ENCODE data around the gene EFL1.
"Not testable (repeated sequence)": the region's sequence is repeated elsewhere in the genome, so short reads cannot be mapped to it uniquely, and the experiment has no call there.

The EFL1 gene

DNA sequence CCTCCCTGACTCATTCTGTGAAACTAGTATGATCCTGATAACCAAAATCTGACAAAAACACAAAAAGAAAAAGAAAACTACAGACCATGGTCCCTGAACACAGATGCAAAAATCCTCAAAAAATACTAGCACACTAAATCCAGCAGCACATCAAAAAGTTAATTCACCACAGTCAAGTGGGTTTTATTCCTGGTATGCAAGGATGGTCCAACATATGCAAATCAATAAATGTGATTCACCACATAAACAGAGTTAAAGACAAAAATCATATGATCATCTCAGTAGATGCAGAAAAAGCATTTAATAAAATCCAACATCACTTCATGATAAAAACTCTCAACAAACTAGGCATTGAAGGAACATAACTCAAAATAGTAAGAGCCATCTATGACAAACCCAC, 12.9 kb upstream of the EFL1 start:
- DNase-seq (ENCODE audit: low spot score): no peak

DNA sequence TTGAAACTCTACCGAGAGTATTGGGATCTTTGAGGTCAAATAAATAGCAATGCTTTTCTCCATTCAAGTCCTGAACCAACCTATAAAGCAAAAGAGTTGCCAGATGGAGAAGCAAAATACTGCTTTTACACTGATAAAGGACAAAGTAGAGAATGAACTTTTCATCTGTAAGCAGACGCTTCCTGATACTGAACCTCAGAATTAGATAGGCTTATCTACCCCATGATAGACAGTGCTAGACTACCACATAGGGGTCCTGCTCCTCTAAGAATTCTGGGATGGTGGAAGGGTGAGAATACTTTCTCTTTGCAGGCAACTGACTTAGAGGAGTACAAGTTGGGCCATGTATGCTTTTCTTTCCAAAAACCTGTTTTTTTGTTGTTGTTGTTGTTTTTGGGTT, 9.6 kb upstream of the EFL1 start:
- DNase-seq (ENCODE audit: low spot score): no peak

DNA sequence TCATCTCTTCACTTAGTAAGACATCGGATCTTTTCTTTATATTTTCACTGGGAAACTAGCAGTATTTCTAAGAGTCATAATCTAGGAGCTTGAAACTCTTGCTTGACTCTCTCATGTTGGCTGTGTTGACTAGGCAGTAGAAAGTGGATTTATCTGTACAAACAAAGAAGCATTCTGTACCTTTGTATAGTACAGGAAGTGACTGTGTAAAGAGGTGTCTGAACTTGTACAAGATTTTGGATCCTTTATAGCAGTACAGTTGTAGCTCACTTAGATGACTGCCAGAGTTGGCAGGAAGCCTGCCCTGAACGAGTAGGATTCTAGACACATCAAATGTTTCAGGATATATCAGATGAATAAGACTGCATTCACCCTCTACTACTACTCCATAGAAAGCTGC, 5.9 kb upstream of the EFL1 start:
- DNase-seq (ENCODE audit: low spot score): not testable (repeated sequence)

DNA sequence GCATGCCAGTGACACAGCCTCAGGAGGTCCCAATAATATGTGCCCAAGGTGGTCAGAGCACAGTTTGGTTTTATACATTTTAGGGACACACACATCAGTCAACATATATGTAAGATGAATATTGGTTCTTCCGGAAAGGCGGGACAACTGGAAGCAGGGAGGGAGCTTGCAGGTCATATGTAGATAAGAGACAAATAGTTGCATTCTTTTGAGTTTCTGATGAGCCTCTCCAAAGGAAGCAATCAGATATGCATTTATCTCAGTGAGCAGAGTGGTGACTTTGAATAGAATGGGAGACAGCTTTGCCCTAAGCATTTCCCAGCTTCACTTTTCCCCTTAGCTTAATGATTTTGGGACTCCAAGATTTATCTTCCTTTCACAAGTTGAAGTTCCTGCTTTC, 4.6 kb upstream of the EFL1 start:
- not testable (repeated sequence) for DNase-seq (ENCODE audit: low spot score)

DNA sequence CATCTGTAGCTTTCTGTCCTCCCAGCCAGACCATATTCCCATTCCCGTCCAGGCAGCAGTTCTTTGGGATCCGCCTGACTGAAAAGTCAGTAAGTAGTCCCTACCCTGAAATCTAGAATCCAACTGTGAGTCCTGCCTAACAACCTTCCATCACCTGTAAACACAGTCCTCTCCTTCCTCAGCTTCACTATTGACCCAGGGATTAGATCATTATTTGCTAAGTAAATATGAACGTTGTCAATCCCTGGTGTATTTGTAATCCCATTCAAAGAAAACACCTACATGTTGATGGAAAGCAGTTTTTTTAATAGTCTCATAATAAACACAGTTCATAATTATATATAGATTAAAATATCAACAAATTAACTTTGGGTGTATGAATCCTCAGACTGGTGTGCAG, 816 bp upstream of the EFL1 start:
- peak; percentile 77 for DNase-seq (ENCODE audit: low spot score)

DNA sequence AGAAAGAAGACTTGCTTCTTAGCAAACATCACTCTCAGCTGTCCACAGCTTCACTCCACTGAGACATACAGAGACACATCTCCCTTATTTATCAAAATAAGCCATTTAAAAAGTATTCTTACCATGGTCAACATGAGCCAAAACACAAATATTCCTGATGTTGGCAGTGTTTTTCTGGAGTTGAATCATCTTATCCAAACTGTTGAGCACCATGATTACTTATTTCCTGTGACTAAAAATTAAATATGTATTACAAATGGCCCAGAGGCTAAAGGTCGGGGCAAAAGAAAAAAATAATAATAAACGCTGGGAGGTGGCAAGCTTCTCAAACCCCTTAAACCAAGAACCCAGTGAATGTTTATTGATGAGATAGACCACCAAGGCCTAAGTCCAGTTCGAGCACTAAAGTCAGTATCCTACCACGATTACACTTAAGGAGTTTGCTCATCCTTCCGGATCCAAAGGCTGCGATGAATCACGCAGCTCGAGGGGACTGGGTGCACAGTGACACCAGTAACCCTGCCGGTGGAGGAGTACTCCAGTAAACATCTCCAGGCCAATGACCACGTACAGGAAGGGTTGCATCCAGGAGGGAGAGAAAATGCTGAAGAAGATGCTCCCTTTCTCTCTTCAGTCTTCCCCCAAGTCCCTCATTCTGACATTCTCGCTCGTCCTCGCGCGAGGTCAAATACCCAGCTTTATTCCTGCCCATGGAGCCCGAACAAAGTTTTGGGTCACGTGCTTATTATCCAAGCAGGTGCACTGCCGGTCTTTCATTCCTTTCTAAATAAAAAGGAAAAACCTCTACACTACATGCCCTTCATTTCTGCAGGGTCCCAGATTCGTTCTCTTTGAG, 740 bp downstream of the EFL1 start:
- peak; percentile 25 for DNase-seq (ENCODE audit: low spot score)

DNA sequence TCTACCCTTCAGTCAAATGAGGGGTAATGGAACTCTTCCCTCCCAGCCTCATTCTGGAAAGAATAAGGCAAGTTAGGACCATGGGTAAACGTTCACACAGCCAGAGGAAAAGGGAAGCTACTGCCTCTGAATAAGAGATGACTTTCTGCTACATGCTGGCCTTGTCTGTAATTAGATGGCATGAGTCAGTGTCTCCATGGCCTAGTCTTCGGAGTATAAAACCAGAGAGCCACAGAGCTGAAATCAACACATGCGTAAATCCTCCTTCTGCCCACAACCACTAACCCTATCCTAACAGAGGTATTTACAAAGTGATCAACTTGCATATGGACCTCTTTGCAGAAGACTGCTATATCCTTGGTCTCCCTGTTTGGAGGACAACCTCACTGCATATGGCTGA, 14.3 kb downstream of the EFL1 start:
- DNase-seq (ENCODE audit: low spot score): not testable (repeated sequence)

DNA sequence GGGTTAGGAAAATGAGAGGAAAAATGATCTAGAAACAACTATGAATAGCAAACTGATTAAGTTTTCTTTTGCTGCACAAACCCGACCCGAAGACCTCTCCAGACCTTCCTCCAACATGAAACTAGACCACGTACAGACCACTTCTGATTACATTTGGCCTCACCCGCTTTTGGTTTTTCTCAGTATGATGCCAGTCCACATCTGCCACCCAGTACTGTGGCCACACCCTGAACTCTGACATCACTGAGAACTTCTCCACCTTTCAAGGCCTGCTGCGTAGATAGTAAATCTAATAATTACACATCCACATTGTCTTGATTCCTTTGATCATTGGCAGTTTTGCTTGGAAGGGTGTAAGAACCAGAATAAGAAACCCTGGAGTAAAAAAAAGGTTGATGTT, 16.6 kb downstream of the EFL1 start:
- DNase-seq (ENCODE audit: low spot score): not testable (repeated sequence)

DNA sequence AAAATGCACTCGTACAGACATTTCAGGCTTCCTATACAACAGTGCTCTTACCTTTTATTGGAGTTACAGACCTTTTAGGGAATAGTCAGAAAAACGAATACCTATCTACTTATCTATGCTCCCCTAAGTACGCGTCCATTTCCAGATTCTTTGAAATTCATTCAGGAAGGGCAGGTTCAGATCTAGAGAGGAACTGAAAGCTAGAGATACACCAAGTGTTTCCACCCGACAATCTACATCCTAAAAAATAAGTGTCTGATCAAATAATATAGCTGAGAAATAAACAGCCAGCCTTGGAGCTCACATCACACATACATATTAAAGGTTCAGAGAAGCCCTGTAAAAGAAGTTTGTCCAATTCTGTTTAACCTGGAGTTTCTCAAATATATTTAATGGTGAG, 18.9 kb downstream of the EFL1 start:
- not testable (repeated sequence) for DNase-seq (ENCODE audit: low spot score)

DNA sequence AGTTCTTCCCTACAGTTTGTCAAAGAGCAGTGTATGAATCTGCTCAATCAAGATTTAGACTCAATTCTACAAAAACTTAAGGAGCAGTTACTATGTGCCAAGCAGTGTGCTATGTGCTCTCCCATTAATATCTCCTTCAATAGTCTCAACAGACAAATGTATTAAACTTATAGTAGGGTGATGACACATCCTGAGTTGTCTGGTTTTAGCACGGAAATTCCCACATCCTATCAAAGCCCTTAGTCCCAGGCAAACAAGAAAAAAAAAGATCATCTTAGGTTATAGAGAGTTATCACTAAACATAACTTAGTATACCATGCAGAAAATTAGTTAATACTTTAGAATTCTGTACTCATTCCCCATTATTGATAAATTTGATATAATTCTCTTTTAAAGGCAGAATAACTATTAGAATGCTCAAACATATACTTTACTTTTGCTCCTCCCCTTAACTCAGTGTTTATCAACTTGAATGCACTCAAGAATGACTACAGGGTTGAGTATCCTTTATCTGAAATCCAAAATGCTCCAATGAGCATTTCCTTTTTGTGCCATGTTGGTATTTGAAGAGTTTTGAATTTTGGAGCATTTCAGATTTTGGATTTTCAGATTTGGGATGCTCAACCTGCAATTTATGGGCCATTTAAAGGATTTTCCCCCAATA, 20.6 kb downstream of the EFL1 start:
- not testable (repeated sequence) for DNase-seq (ENCODE audit: low spot score)

DNA sequence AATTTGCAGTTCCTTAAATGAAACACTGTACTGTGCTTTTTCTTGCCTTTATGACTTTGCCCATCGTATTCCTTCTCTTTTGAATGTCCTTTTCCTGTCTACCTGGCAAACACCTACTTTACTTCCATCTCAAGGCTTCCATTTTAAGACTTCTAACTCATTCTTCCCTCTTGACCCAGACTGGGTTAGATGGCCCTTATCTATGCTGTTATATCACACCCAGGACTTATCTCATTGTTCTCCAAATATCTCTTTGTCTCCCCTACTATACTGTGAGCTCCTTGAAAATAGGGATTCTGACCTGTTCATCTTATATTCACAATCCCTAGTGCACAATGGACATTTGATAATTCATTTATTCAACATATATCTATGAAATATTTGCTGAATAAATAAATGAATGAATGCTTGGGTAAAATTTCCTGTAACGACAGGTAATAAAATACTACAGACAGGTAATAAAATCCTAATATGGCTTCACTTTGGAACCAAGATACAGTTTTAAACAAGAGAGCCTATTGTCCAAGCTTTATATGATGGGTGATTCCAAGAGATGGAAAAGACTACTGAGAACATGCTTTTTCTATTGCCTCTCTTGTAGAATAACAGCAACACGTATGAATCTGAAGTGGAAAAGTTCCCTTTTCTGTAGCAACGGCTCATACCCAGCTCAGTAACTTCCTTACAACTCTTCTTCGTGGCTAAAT, 22.7 kb downstream of the EFL1 start:
- DNase-seq (ENCODE audit: low spot score): no peak

DNA sequence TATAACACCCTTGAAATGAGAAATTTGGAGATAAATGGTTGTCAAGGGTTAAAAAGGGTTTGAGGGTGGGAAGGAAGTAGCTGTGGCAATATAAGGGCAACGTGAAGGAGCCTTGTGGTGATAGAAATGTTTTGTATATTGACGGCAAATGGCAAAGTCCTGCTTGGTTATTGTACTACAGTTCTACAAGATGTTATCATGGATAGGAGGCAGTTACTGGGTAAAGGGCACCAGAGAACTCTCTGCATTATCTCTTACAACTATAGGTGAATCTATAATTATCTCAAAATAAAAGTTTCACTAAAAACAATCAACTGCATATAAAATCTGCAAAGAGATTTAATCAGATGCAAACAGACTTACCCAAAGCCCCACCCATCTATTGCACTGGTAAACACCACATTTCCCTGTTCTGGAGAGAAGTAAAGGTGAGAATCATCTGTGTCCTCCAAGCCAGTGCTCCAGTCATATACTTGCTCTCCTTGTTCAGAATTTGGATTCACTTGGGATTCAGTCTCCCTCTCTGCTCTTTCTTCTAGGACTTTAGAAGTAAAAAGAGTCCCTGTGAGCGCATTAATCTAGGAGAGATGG, 24.5 kb downstream of the EFL1 start:
- not testable (repeated sequence) for DNase-seq (ENCODE audit: low spot score)

DNA sequence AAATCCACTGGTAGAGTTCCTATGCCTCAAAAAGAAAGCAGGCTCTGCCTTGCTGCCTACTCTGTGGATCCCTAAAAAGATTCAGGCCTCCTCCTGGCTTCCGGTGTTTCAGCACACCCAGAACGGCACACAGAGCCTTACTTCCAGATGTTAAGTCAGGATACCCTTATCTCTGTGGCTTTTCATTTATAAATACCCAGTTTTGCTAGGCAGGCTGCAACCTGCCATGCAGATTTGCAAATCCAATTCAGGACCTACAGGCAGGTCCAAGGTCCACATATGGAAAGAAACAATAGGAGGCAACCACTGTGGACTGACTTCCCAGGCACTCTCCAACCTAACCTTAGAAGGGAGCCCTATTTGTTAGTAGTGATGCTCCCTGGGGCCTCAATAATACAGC, 30.7 kb downstream of the EFL1 start:
- no peak for DNase-seq (ENCODE audit: low spot score)

DNA sequence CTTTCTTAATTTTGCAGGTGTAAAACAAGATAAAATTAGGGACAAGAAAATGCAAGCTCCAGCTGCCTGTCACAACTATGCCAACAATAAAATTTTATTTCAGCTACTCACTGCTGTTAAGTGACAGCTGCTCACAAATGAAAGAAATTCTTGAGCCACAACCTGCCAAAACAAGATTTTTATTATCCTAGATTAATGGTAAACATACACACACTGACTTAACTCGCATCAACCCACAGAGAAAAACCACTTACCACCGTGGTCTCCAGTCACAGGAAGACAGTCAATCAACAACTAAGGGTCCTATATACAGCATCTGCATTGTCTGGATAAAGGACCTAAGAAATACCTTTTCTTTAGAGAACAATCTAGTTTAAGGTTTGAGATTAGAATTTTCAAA, 31.3 kb downstream of the EFL1 start:
- DNase-seq (ENCODE audit: low spot score): no peak

DNA sequence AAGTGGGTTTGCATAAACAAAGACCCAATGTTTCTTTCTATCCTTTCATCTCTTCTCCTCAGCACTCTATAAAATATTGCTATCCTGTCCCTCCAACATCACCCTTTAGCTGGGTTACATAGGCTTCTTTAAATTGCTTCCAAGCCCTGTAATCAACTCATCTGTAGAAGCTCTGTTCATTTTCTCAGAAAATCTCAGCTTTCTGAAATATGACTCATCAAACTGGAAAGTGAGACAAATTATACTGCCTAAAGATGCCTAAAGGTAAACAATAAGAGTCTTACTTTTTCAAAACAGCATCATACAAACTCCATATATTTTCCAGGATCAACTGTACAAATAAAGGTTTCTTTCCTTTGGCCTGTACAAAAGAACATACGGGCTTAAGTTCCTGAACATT, 33.8 kb downstream of the EFL1 start:
- DNase-seq (ENCODE audit: low spot score): no peak

DNA sequence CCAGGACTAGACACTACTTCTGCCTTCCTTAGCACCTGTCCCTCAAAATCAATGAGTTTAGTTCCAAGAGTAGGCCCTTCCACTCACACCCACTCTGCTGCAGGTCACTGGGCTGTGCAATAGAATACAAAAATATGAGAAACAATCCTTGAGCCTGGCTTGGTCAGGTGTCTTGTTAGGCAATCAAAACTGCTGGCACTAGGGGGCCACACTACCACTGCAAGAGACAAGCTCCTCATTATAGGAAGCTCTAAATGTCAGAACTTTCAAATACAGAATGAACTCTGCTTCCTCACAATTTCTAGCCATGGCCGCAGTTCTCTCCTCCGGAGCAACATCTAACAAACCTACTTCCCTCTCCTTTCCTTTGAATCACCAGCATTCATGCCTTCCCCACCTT, 41.0 kb downstream of the EFL1 start:
- peak; percentile 9 for DNase-seq (ENCODE audit: low spot score)

DNA sequence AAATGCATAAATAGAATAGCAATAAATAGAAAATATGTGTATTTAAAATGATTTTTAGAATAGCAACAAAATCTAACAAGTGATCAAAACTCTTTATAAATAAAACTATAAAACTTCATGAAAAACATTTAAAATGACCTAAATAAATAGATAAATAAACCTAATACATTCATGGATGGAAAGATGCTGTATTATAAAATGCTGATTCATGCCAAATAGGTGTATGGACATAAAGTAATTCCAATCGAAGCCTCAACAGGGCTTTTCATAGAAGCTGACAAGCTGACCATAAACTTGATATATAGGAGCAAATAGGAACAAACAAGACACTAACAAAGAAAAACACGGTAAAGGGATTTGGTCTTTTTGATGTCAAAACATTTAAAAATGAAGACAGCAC, 46.4 kb downstream of the EFL1 start:
- not testable (repeated sequence) for DNase-seq (ENCODE audit: low spot score)

DNA sequence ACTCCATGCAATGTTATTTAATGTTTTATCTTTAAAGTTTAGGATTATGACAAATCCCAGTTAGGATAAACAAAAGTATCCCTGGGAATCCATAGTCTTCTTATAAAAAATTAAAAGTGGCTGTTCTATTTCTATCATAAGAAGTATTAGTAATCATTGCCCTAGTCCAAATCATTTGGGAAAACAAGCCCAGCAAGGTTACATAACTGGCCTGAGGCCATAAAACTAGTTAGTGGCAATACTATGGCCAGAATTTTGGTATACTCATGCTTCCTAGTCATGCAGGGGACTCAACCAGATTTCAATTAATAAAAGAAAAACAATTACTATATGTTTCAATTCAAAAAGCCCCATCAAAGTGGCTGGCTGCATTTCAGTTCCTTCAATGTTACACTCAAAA, 50.3 kb downstream of the EFL1 start:
- DNase-seq (ENCODE audit: low spot score): not testable (repeated sequence)

DNA sequence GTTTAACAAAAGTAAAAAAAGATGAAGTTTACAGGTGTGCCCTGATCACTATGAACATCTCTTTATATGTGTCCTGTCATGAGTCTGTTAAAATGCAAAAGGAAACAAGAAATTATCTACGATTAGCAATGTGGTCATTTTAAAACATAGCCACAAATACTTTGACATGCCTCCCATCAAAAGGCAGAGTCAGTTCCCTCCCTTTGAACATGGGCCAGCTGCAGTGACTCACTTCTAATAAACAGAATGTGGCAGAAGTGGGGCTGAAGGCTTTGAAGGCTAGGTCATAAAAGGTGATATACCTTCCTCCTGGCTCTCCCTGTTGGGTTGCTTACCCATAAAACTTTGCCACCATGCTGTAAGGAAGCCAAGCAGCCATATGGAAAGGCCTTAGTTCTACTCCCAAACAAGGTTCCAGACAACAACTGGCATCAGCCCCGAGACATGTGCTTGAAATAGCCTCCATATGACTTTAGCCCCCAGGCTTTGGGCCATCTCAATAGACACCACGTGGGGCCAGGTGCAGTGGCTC, 52.4 kb downstream of the EFL1 start:
- DNase-seq (ENCODE audit: low spot score): not testable (repeated sequence)

DNA sequence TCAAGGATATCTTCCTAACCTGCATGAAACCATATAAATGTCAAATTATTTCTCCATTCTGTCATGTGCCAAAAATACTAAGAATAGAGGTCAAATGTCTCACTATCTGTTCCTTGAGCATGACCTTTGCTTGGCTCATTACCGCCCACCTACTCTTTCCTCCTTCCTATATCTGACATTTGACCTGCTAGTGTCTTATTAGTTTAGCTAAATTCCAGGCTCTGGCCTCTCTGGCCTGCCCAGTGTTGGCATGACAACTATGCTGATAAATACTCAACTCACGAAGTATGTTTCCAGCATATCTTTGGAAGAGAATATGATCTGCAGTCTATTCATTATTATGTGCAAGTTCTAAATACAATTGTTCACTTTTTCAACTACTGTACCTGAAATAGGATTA, 58.0 kb downstream of the EFL1 start:
- not testable (repeated sequence) for DNase-seq (ENCODE audit: low spot score)

DNA sequence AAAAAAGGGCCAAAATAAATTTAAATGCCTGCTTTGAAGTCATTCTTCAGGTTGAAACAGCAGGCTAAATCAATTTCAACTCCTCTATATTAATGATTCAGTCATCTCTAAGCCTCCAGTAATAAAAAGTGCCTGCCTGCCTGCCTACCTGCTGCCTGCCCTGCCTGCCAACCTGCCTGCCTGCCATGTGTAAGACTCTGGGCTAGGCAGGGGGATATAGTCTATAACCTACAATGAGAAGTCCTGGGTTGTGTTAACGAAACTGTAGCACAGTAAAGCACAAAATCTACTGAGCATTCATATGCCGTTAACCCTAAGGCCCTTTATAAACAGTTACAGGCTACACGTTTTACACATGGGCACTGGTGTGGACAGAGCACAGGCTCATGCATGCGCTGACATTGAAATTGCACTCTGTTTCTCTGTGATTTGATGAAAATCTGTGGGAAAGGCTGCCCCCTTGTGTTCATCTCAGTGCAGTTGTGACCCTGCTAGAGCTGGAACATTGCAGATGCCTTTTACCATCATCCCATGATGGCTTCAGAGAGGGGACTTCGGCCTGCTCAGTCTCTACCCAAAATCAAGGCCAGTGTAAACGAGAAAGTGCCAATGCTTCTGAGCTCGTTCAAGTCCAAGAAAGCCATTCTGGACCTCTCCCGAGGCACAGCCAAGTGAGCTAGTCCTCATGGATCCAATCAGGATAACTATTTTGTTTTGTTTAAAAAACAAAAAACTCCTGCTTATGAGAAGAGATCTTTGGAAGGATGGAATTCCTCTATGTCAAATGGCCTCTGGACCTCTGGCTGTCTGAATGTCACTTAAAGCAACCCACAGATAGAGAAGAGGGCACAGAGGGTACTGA, 64.6 kb downstream of the EFL1 start:
- DNase-seq (ENCODE audit: low spot score): peak; percentile 50

All from HuH-7.5 (cell line).